Mammary epithelial cell (primary cell): ENCODE measurements around the gene RTN4IP1.

ENCODE experiments used
- EZH2 ChIP-seq: IDR thresholded peaks from 2 replicates; pipeline ENCODE4 v1.6.1; 2012; ENCODE audit warnings: low read length, inconsistent platforms, borderline replicate concordance
- TF ChIP-seq, protein P1 (sequence below), 2 donors: IDR thresholded peaks in 1 of 2; conservative IDR thresholded peaks in 1 of 2; 2 replicates each; pipeline ENCODE4 v1.5.1; 2011 to 2012; ENCODE audit warnings: inconsistent platforms in 2 of 2, low read length in 2 of 2, mild to moderate bottlenecking in 2 of 2, control low read depth in 1 of 2, low read depth in 1 of 2; ENCODE audit not compliant: insufficient read depth in 1 of 2; ENCODE audit errors: extremely low read depth in 1 of 2

- TF ChIP-seq, protein P1, sequence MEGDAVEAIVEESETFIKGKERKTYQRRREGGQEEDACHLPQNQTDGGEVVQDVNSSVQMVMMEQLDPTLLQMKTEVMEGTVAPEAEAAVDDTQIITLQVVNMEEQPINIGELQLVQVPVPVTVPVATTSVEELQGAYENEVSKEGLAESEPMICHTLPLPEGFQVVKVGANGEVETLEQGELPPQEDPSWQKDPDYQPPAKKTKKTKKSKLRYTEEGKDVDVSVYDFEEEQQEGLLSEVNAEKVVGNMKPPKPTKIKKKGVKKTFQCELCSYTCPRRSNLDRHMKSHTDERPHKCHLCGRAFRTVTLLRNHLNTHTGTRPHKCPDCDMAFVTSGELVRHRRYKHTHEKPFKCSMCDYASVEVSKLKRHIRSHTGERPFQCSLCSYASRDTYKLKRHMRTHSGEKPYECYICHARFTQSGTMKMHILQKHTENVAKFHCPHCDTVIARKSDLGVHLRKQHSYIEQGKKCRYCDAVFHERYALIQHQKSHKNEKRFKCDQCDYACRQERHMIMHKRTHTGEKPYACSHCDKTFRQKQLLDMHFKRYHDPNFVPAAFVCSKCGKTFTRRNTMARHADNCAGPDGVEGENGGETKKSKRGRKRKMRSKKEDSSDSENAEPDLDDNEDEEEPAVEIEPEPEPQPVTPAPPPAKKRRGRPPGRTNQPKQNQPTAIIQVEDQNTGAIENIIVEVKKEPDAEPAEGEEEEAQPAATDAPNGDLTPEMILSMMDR (conservative IDR thresholded peaks at IDR 0.05 in 1 of 2, IDR thresholded peaks at IDR 0.05 in 1 of 2; ENCODE audit: extremely low read depth in 1 of 2, insufficient read depth in 1 of 2, low read depth in 1 of 2, low read length in 2 of 2) = no peak
- no peak for TF ChIP-seq EZH2
Measured at GRCh38 chr6:106530502-106530901, 98.8 kb downstream of the RTN4IP1 start.
